Right ventricle myocardium superior (tissue), 1 donor: ENCODE results near the gene SEC22A. TPM values are rescaled to one million over a fixed set of nuclear protein-coding genes. Genes with fewer than 3 reads are reported as not detected.

Source experiments
- ATAC-seq: fragments of 200-7000 bp; cut with Tn5 transposase; one replicate; pipeline ENCODE4 v1.9.1; 2020; ENCODE audit warnings: mild to moderate bottlenecking; ENCODE audit not compliant: poor library complexity
- DNase-seq: peaks from one replicate; pipeline ENCODE4 v3.0.0-alpha.2; 2020
- intact Hi-C: fragments of 100-400 bp; cut with DNase I; formaldehyde crosslinking; loops from one replicate; pipeline ENCODE4 v1.11.2; 2022
- total RNA-seq: library from RNA; stranded (reverse); fragmentation: NEBNext Ultra II Directional; extraction: Animal tissue kit (Norgen Biotek cat#: 25700); gene quantifications from one replicate; pipeline ENCODE4 v1.2.1, GENCODE V29; 2021
- donor health status: DM: no; HTN: yes; CAD: no; lungs with severe emphysema.

The SEC22A gene
- total RNA-seq, 1 donor from 2014 or later = 6.5 TPM

DNA sequence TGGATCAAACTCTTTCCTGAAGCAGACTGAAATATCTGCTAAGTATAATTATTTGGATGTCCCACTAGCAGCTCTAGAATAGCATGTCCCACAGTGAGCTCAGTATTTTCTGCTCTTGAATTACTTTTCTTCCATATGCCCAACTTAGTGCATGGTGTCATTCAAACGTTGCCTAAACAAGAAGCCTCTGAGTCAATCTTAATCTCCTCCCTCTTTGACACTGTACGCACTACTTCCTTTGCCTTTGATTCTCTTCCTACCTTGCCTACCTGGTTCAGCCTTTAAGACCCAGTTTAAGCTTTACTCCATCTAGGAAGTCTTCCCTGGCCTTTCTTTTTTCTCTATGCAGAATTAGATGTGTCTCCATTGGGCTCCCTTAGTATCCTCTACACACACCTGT, 54.5 kb downstream of the SEC22A start:
- ATAC-seq (no peak), DNase-seq (no peak)
- intact Hi-C loops = loop anchor here (10.0 kb wide), 1 partner anchor 311 kb away; no protein-coding TSS in a partner anchor

DNA sequence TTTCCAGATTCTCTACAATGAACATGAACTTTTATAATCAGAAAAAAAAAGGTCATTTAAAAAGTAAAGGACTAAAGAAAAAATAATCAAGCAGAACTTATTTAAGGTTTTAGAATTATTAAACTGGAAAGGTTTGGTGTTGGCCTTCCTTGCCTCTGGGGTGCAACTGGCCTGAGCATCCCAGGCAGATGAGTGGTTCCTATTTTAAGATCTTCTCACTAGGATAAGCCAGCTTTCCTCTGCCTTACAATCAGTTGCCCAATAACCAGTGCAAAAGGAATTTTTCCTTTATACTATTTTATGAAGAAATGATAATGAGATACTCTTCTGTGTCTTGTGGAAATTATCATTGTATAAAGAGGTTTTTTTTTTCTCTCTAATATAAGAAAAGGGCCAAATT, 56.6 kb downstream of the SEC22A start:
- intact Hi-C loops = loop anchor here (10.0 kb wide), 1 partner anchor 314 kb away; no protein-coding TSS in a partner anchor
- DNase-seq = no peak
- peak; percentile 77 for ATAC-seq

DNA sequence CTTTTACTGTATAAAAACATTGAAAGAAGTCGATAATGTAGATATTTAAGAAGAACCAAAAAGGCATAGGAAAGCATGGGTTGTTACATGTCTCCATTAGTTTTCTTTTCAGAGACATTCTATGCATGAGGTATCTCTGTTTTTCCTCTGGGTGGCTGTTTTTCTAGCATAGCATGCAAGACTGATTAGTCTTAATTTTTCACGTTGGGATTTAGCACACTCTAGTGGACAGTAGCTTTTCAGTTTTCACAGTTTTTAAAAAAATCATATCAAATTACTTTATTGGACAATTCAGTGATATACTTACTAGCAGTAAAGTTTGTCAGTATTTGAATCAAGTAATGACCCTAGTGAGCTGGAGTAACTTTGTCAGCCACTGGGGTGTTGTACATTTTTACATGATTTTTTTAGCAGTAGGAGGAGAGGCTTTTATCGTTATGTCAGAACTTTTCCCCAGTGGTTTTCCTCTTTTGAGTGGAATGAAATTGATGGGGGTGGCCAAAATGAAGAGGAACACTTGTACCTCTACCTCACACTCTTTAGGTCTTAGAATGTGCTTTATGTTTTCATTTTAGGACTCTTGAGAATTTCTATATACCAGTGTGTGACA, 57.2 kb downstream of the SEC22A start:
- intact Hi-C loops = loop anchor here (10.0 kb wide), 1 partner anchor 314 kb away; no protein-coding TSS in a partner anchor
- DNase-seq (no peak), ATAC-seq (peak; percentile 80)

DNA sequence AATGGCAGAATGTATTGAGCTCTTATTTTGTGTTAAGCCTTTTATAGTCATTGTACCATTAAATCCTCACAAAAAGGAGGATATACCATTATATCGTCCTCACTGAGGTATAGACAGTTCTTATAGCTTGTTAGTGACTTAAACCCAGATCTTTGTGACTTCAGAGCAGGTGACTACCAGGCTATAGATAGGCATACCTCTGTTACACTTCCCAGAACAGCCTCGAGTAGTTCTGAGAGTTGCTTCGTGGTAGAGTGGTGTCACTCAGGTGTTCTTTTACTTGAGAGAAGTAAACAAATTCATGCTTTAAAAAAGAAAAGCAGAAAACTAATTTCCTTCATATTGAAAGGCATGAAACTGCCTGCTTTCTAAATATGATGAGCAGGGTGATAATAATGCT, 59.9 kb downstream of the SEC22A start:
- intact Hi-C loops = no loop called here
- DNase-seq (no peak), ATAC-seq (no peak)

DNA sequence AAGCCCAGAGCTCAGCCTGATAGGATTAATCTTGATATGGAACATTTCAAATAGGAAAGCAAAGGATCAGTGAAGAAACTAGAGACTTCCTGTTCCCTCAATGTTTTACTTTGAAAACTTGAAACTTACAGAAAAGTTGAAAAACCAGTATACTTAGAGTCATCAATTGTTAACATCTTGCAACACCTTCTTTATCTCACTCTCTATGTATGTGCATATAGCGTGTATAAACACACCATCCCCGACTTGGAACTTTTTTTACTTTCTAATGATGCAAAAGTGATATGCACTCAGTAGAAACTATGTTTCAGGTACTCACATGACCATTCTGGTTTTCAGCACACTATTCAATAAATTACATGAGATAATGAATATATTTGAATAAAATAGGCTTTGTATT, 60.5 kb downstream of the SEC22A start:
- intact Hi-C loops = no loop called here
- ATAC-seq (no peak), DNase-seq (no peak)

DNA sequence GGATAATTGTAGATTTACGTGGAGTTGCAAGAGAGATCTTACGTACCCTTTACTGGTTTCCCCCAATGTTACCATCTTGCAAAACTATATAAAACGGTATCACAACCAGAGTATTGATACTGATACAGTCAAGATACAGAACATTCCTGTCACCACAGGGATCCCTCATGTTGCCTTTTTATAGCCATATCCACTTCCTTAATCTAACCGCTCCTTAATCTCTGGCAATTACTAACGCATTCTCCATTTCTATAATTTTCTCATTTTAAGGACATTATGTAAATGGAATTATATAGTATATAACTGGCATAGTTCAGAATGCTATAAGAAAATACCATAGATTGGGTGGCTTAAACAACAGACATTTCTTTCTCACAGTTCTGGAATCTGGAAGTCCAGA, 61.1 kb downstream of the SEC22A start:
- no peak for ATAC-seq
- intact Hi-C loops = no loop called here

DNA sequence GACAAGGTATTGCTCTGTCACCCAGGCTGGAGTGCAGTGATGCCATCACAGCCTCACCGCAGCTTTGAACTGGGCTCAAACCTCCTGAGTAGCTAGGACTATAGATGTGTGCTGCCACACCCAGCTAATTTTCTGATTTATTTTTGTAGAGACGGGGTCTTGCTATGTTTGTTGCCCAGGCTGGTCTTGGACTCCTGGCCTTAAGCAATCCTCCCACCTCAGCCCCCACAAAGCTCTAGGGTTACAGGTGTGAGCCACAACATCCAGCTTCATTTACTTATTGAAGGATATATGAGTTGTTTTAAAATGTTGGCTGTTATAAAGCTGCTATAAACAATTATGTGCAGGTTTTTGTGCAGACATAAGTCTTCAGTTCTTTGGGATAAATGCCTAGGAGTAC, 62.2 kb downstream of the SEC22A start:
- DNase-seq (no peak), ATAC-seq (no peak)
- intact Hi-C loops = no loop called here

More for the DNA sequence above, 61.1 kb downstream of the SEC22A start:
- DNase-seq = no peak

DNA sequence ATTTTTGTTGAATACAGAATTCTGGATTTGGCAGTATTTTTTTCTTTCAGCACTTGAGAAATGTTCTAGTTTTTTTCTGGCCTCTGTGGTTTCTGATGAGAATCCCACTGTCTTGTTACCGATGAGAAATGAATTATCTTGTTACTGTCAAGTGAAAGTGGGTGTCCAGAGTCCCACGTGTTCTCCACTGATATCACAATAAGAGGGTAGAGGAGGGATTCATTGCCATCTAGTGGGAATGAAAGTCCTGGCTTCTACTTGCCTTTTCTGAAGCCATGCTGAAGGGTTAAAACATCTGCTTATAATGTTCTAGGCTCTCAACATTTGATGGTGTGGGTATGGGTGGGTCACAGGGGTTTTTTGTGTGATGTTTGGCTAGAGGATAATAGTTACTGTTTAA, 66.1 kb downstream of the SEC22A start:
- intact Hi-C loops = no loop called here

DNA sequence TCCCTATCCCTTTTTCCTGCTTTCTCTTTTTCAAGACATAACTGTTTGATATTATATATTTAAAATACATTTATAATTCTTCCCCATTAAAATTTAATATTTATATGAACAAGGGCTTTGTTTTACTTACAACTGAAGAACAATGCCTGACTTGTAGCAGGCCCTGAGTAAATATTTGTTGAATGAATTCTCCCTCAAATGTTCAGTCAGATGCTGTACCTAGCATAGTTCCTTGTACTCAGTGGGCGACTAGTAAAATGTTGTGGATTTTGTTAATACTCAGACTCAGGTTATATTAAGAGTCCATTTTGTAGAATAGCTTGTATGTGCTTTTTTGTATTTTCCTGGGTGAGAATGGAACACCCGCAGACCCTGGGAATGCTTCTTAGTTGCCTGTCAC, 69.1 kb downstream of the SEC22A start:
- intact Hi-C loops = no loop called here
- DNase-seq (no peak), ATAC-seq (no peak)

More for the DNA sequence above, 66.1 kb downstream of the SEC22A start:
- DNase-seq (no peak), ATAC-seq (no peak)

DNA sequence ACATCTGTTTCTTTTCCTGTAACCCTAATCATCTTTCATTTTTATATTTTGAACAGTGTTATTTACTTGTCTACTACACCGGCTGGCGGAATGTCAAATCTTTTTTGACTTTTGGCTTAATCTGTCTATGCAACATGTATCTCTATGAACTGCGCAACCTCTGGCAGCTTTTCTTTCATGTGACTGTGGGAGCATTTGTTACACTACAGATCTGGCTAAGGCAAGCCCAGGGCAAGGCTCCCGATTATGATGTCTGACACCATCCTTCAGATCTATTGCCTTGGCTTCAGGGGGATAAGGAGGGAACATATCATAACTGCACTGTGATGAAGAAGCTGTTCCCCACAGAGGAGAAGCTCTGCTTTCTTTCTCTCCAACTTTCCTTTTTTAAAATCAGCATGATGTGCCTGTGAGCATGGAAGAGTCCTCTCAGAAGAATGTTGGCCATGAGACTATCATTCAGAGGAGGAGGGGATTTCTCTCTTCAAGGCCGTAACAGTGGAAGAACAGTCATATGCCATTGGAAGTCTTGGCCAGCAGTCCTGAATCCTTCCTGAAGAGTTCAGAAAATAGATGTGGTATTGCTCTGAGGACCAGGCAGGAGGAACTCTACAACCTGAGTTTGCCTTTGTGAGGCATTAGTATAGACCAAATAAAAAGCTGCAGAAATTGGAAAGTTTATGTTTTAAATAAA, 69.9 kb downstream of the SEC22A start:
- ATAC-seq = peak; percentile 84
- no peak for DNase-seq
- intact Hi-C loops = no loop called here

DNA sequence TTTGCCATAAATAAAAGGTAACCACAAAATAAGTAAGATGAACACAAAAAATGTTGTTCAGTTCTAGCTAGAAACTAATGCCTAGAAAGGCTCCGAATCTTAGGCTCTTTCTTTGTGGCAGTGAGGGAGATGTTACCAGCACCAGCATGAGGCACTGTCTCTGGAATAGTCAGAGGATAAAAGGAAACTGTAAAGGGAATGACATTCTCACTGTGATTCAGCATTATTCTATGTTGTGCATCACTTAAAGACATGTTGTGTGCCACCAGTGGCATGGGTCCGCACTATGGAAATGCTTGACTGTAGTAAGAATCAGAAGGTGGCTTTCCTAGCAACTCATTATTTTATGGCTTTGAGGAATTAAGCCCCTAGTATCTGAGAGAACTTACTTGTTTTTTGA, 70.8 kb downstream of the SEC22A start:
- intact Hi-C loops = no loop called here
- DNase-seq = no peak
- ATAC-seq = no peak

DNA sequence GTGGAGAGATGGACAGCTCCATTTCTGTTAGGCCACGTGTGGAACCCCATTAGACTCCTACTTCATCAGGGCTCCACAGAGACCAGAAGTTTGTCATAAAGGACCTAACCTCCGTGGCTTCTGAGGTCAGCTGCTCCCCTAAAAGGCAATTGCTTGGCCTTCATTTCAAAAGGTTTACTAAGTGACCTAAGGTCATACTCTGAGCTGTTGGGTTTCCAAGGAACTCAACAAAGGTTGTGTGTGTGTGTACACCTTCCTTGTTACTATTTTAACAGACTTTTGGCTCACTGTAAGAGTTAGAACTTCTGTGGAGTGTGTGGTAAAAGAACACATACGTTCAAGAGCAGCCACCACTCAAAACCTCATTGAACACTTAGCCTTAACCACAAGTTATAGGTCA, 73.9 kb downstream of the SEC22A start:
- no peak for DNase-seq
- intact Hi-C loops = no loop called here
- ATAC-seq = no peak

DNA sequence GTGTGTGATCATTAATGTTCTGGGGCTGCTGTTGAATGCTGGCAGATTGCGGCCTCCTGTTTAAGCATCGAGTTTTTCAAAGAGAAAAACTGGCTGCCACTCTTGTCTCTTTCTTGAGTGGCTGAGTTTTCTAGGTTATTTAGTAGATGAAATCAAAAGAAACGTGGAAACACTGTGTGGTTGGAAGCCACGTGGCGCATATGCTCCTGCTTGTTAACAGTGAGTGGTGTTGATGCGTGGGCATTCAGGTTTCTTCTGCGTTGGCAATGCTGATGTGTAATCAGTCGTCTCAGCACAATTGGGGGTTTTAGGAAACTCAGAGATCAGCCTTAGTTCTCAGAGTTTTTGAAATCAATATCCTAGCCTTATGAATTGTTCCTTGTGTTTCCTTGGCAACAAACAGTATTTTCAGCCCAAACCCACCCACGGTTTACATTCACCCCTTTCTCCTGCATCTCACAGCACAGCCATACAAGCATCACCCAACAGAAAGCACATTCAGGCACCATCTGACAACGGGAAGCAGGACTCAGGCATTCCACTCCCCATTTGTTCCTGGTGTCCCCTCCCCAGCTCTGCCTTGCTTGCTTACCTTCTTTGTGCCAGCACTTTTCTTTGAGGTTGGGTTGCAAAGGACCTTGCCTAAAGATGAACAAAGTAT, 74.7 kb downstream of the SEC22A start:
- ATAC-seq = no peak
- DNase-seq = no peak
- intact Hi-C loops = no loop called here

DNA sequence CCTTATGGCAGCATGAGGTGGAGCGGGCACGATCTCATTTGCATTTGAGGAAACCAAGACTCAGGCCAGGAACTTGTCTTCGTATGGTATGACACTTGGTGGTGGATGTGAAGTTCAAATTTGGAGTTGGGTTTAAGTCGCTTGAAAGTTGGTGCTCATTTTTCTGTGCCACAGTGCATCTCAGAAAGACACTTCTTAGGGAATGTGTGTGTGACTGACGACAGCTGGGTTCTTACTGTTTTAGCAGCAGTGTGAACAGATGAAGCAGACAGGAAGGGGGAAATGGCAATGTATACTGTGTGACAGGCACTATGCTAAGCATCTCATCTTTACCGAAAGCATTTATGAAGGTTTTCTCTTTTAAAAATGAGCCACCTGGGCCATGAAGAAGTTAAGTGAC, 75.4 kb downstream of the SEC22A start:
- no peak for DNase-seq
- intact Hi-C loops = no loop called here
- no peak for ATAC-seq

DNA sequence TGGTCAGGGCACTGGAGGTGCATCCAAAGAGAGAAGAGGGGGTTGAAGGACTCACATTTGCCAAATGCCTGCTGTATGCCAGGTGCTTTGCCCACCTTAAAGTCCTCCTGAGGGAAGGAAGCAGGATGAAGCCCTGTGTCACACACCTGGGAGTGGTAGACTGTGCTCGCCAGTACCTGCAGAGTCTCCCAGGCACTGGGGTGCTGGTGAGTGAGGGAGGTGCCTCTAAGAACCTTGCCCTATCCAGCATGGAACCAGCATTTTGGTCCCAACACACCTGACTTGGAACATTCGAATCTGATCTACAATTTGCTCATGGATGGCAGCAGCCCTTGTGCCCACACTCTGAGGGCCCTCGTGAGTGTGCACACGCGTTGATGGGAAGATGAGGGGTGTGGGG, 76.7 kb downstream of the SEC22A start:
- DNase-seq (no peak), ATAC-seq (no peak)
- intact Hi-C loops = no loop called here

DNA sequence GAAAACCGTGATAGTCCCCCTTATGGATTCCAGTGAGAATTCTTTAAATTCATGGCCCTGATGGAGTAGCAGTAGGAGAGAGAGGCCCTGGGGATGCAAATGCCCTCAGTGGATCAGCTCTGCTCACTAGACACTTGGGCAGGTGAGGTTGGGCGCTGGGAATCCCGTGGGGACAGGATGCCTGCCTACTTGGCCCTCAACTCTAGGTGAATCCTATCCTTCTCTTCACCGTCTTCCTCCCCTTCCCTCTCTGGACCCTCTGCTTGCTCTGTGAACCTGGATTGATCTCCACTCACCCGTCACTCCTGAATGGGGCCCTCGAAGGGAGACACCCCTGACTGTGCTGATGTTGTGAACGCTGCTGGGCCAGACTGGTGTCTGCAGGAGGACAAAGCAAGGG, 77.4 kb downstream of the SEC22A start:
- DNase-seq (no peak), ATAC-seq (peak; percentile 9)

DNA sequence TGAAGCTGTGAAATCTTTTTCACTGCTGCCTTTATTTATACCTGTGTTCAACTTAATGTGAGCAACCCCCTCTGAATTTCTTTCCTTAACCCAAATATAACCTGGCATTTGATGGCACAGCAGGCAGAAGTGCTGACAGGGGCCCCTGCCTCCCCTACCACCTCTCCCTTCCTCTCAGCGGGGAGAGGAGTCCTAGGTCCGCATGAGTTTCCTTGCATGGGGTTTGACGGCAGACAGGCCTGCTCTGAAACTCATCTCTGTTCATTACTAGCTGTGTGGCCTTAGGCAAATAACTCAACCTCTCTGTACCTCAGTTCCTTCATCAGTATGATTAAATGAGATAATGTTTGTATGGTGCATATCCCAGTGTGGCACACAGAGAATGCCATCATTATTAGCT, 79.7 kb downstream of the SEC22A start:
- ATAC-seq = no peak
- no peak for DNase-seq
- intact Hi-C loops = no loop called here

More for the DNA sequence above, 77.4 kb downstream of the SEC22A start:
- intact Hi-C loops = no loop called here

DNA sequence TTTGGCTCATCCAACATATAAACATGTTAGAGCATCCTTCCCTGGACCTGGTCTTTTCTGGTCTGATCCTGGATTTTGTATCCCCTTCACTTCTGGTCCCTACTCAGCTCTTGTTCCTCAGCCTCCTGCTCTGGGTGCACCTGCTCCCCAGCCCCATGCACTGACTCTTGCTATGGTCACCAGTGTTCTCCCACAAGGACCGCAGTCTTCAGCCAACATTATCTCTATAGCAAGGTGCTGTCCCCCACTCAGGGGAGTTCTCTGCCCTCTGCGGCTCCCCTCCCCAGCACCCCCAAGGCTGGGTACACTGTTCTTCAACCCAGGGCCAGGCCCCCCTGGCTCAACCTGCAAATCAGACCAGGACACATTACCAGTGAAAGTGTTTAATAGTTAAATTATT, 80.2 kb downstream of the SEC22A start:
- ATAC-seq (no peak), DNase-seq (no peak)
- intact Hi-C loops = no loop called here

DNA sequence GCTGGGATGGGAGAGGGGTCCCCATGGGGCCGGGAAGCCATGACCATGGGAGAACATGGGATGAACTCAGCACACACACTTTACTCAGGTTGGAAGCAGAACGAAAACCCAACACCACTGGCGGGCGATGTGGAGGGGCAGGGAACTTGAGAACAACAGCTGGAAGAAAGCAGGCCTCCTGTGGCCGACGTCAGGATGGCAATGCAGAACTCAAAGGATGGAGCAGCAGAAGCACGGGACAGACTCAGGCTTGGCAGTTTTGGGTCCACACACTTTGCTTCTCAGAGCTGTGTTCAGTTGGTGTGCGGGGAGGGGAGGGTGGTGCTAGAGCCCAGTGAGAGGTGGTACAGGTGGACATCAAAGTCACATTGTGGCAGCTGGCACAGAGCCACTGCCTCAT, 80.7 kb downstream of the SEC22A start:
- ATAC-seq (no peak), DNase-seq (no peak)
- intact Hi-C loops = no loop called here

DNA sequence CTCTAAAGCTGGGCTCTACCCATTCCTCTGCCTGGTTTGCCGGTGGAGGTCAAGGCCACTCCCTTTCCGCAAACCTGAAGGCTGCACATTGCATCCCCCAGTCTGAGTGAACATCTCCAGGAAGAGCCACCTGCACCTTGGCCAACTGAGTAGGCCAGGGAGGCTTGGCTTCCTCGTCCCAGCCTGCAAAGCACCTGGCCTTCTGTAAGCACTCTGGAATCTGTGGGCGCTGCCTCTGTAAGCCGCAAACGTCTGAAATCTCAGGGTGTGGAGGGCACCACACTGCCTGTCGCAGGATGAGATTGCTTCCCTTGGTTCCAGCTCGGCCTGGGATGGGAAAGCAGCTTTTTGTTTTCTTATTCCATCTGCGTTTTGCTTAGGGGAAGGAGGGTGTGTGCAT, 81.3 kb downstream of the SEC22A start:
- ATAC-seq (no peak), DNase-seq (no peak)
- intact Hi-C loops = no loop called here
